HCT116 (cell line): ENCODE data around the gene UBASH3B. TPM values are rescaled to one million over a fixed set of nuclear protein-coding genes. Genes with fewer than 3 reads are reported as not detected.

Source experiments
- ATAC-seq: fragments of 200-7000 bp; cut with Tn5 transposase; 2 replicates; pipeline ENCODE4 v1.9.1; 2020; ENCODE audit warnings: mild to moderate bottlenecking, moderate library complexity
- BruUV-seq: library from RNA; stranded (reverse); fragments of 400-500 nt; replicated peaks from 2 replicates; lab custom pipeline; 2021; lab: Mats Ljungman, UMichigan
- CTCF ChIA-PET: fragments of 300-600 bp; sonication (Branson Sonifier 250); formaldehyde crosslinking; loops from one replicate; lab custom pipeline; 2021; ENCODE audit warnings: antibody characterized with exemption; lab: Charles Lee
- POLR2A ChIA-PET: fragments of 300-600, 350-600 bp; sonication (Branson Sonifier 250); formaldehyde crosslinking; loops from one replicate; lab custom pipeline; 2021; ENCODE audit warnings: antibody characterized with exemption; lab: Charles Lee
- RAD21 ChIA-PET, 2 experiments: fragments of 300-600 bp; sonication (Branson Sonifier 250); formaldehyde crosslinking; loops; one replicate each; lab custom pipeline; 2023; ENCODE audit warnings: low total read pairs in 2 of 2; ENCODE audit not compliant: uncharacterized antibody in 2 of 2, unreplicated experiment in 2 of 2, low non-redundant PET in 1 of 2; lab: Charles Lee
- DNase-seq: peaks from one replicate; pipeline ENCODE4 v3.0.0-alpha.2; 2010; ENCODE audit warnings: low read depth, low spot score
- H2AFZ ChIP-seq: fragments of 200-600 bp; shearing (Covaris generic), sonication (generic); 2 replicates; pipeline ENCODE4 v1.6.1; 2017; ENCODE audit warnings: low read depth, mixed run types, mixed read lengths, antibody characterized with exemption, low read length; ENCODE audit not compliant: poor library complexity, severe bottlenecking
- H3K27ac ChIP-seq: 2 replicates; pipeline ENCODE4 v1.5.1; 2012; ENCODE audit warnings: low read depth, low read length
- H3K27me3 ChIP-seq: fragments of 200-600 bp; sonication (generic); 2 replicates; pipeline ENCODE4 v1.6.1; 2016; ENCODE audit warnings: mixed run types, low read length, mixed read lengths; ENCODE audit not compliant: insufficient read depth
- H3K36me3 ChIP-seq, 2 experiments: fragments of 200-500 bp in 1 of 2; fragments of 200-600 bp in 1 of 2; sonication (Bioruptor generic) in 1 of 2; sonication (generic) in 1 of 2; 2 replicates each; pipeline versions ENCODE4 v1.5.1 to v1.6.1; 2014 to 2016; ENCODE audit warnings: low read length in 2 of 2, inconsistent platforms in 1 of 2, mixed read lengths in 1 of 2, mixed run types in 1 of 2; ENCODE audit not compliant: insufficient read depth in 2 of 2, control insufficient read depth in 1 of 2
- H3K4me1 ChIP-seq, 2 experiments: fragments of 200-600 bp in 1 of 2; sonication (generic) in 1 of 2; 2 replicates each; pipeline versions ENCODE4 v1.5.1 to v1.6.1; 2012 to 2017; ENCODE audit warnings: low read length in 2 of 2, inconsistent platforms in 1 of 2, mild to moderate bottlenecking in 1 of 2, mixed read lengths in 1 of 2, mixed run types in 1 of 2, moderate library complexity in 1 of 2; ENCODE audit not compliant: insufficient read depth in 2 of 2, control insufficient read depth in 1 of 2
- H3K4me2 ChIP-seq: fragments of 200-600 bp; sonication (generic); 2 replicates; pipeline ENCODE4 v1.6.1; 2017; ENCODE audit warnings: mixed run types, low read length, mixed read lengths
- H3K4me3 ChIP-seq, 2 experiments: fragments of 200-600 bp in 1 of 2; sonication (generic) in 1 of 2; replicated peaks in 1 of 2; 2 replicates each; pipeline ENCODE4 v1.5.1; 2011 to 2016; ENCODE audit warnings: low read length in 2 of 2, control low read depth in 1 of 2, low read depth in 1 of 2, mild to moderate bottlenecking in 1 of 2, mixed read lengths in 1 of 2, mixed run types in 1 of 2
- H3K79me2 ChIP-seq: fragments of 200-600 bp; sonication (generic); 2 replicates; pipeline ENCODE4 v1.6.1; 2017; ENCODE audit warnings: mild to moderate bottlenecking, mixed run types, low read length, moderate library complexity, mixed read lengths; ENCODE audit not compliant: insufficient read depth
- H3K9ac ChIP-seq: fragments of 200-600 bp; sonication (generic); 2 replicates; pipeline ENCODE4 v1.6.1; 2016; ENCODE audit warnings: low read length, mixed read lengths
- H3K9me2 ChIP-seq: fragments of 200-600 bp; sonication (generic), shearing (Covaris generic); 2 replicates; pipeline ENCODE4 v1.6.1; 2017; ENCODE audit warnings: mixed run types, mild to moderate bottlenecking, moderate library complexity; ENCODE audit not compliant: insufficient read depth
- H3K9me3 ChIP-seq, 2 experiments: fragments of 200-500 bp in 1 of 2; fragments of 200-600 bp in 1 of 2; sonication (Bioruptor generic) in 1 of 2; sonication (generic) in 1 of 2; 2 replicates each; pipeline ENCODE4 v1.6.1; 2014 to 2017; ENCODE audit warnings: low read length in 2 of 2, mixed read lengths in 2 of 2, inconsistent platforms in 1 of 2, low read depth in 1 of 2, mild to moderate bottlenecking in 1 of 2, mixed run types in 1 of 2, moderate library complexity in 1 of 2; ENCODE audit not compliant: control insufficient read depth in 1 of 2, insufficient read depth in 1 of 2
- H4K20me1 ChIP-seq: fragments of 200-600 bp; sonication (generic), shearing (Covaris generic); 2 replicates; pipeline ENCODE4 v1.6.1; 2017; ENCODE audit warnings: mixed run types, mild to moderate bottlenecking, moderate library complexity; ENCODE audit not compliant: insufficient read depth
- CEBPB ChIP-seq: IDR thresholded peaks from 2 replicates; pipeline ENCODE4 v1.6.1; 2012; ENCODE audit warnings: low read depth
- EGR1 ChIP-seq: IDR thresholded peaks from 2 replicates; pipeline ENCODE4 v1.6.1; 2012; ENCODE audit warnings: low read depth
- FOSL1 ChIP-seq: IDR thresholded peaks from 2 replicates; pipeline ENCODE4 v1.6.1; 2012; ENCODE audit warnings: low read depth
- POLR2AphosphoS5 ChIP-seq: IDR thresholded peaks from 2 replicates; pipeline ENCODE4 v1.6.1; 2011; ENCODE audit warnings: mild to moderate bottlenecking, low read depth, low read length, moderate library complexity
- RAD21 ChIP-seq: IDR thresholded peaks from 2 replicates; pipeline ENCODE4 v1.6.1; 2012; ENCODE audit warnings: low read depth, mild to moderate bottlenecking
- REST ChIP-seq: IDR thresholded peaks from 2 replicates; pipeline ENCODE4 v1.6.1; 2012; ENCODE audit warnings: low read depth
- intact Hi-C: fragments of 100-400 bp; cut with micrococcal nuclease; formaldehyde crosslinking; loops from 2 replicates; pipeline ENCODE4 v1.10.0; 2022
- total RNA-seq: library from RNA; stranded (reverse); gene quantifications from one replicate; pipeline ENCODE4 v1.2.1, GENCODE V29; 2021; ENCODE audit not compliant: unreplicated experiment
- TF ChIP-seq, protein P1 (sequence below), 3 experiments: fragments of 200-600 bp in 1 of 3; sonication (generic) in 1 of 3; IDR thresholded peaks in 2 of 3; conservative IDR thresholded peaks in 1 of 3; 2 replicates each; pipeline ENCODE4 v1.5.1; 2012 to 2017; ENCODE audit warnings: low read depth in 2 of 3, low read length in 2 of 3, antibody characterized with exemption in 1 of 3, borderline replicate concordance in 1 of 3, control low read depth in 1 of 3, mild to moderate bottlenecking in 1 of 3, mixed read lengths in 1 of 3, mixed run types in 1 of 3, moderate library complexity in 1 of 3; ENCODE audit not compliant: insufficient read depth in 1 of 3

The UBASH3B gene
- total RNA-seq, 1 experiment from 2014 or later, result 40.3 TPM

DNA sequence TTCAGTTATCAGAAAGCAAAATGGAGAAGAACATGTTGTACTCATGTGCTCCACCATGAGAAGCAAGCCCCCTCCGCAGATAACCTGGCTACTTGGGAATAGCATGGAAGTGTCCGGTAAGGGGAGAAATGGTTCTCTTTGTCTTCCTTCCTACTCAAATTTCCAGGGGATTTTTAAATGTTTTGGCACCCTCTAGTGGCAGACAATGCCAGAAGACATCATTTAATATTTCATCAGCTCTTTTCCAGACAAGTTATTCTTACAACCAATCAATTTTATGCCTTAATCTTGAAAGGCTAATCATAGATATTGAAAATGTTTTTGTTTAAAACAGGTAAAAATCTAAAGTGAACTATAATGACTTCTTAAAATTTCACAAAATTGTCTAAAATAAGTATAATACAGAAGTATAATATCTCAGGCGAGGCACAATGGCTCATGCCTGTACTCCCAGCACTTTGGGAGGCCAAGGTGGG lies 198.5 kb downstream of the UBASH3B start:
- peak; percentile 84 for DNase-seq
- H4K20me1 ChIP-seq, result no peaks in the 10 kb centered on the region
- TF ChIP-seq FOSL1 (no peak), RAD21 (peak; percentile 96), EGR1 (0 out of 2 replicates have a peak, but pooled peaks have one; percentile 26), REST (no peak), CEBPB (0 out of 2 replicates have a peak, but pooled peaks have one; percentile 35), POLR2AphosphoS5 (no peak)
- TF ChIP-seq, protein P1, sequence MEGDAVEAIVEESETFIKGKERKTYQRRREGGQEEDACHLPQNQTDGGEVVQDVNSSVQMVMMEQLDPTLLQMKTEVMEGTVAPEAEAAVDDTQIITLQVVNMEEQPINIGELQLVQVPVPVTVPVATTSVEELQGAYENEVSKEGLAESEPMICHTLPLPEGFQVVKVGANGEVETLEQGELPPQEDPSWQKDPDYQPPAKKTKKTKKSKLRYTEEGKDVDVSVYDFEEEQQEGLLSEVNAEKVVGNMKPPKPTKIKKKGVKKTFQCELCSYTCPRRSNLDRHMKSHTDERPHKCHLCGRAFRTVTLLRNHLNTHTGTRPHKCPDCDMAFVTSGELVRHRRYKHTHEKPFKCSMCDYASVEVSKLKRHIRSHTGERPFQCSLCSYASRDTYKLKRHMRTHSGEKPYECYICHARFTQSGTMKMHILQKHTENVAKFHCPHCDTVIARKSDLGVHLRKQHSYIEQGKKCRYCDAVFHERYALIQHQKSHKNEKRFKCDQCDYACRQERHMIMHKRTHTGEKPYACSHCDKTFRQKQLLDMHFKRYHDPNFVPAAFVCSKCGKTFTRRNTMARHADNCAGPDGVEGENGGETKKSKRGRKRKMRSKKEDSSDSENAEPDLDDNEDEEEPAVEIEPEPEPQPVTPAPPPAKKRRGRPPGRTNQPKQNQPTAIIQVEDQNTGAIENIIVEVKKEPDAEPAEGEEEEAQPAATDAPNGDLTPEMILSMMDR (IDR thresholded peaks at IDR 0.05 in 2 of 3, conservative IDR thresholded peaks at IDR 0.05 in 1 of 3; ENCODE audit: borderline replicate concordance in 1 of 3, insufficient read depth in 1 of 3, low read depth in 2 of 3, low read length in 2 of 3), result peak; percentile 48 to 96 (median 85)
- H3K4me2 ChIP-seq, result peak overlapping the region; percentile 31
- H3K4me3 ChIP-seq, result no peak overlapping the region
- no peaks in the 10 kb centered on the region for H3K9me2 ChIP-seq
- no peaks in the 10 kb centered on the region for H3K9me3 ChIP-seq
- no peak overlapping the region for H3K27ac ChIP-seq
- H3K4me1 ChIP-seq, result peaks cover 8 to 42% of the 10 kb centered on the region in 2 experiments; a peak in 3 of 4 replicates
- POLR2A ChIA-PET, result interaction anchor here (1.3 kb wide), 1 partner anchor 208 kb away, joined by 8 read pairs; the partner anchor contains the start of gene HSPA8
- H3K79me2 ChIP-seq, result no peaks in the 10 kb centered on the region
- ATAC-seq, result peak; percentile 69
- no peaks in the 10 kb centered on the region for H3K36me3 ChIP-seq
- peak overlapping the region; percentile 83 for H2AFZ ChIP-seq
- intact Hi-C loops, result loop anchor here (1.0 kb wide), 4 partner anchors 37 to 274 kb away; no protein-coding TSS in a partner anchor
- RAD21 ChIA-PET, result interaction anchor here (0.6 to 1.5 kb wide), 4 partner anchors 10 to 225 kb away, joined by 3 to 4 read pairs (median 3); no protein-coding TSS in a partner anchor
- H3K9ac ChIP-seq, result no peak overlapping the region
- H3K27me3 ChIP-seq, result no peaks in the 10 kb centered on the region
- BruUV-seq, result no TSS peak
- CTCF ChIA-PET, result interaction anchor here (0.6 to 4.3 kb wide), 17 partner anchors 9 to 273 kb away, joined by 3 to 37 read pairs (median 8); no protein-coding TSS in a partner anchor
